Measurements from ENCODE around the gene CABP7.

The CABP7 gene

DNA sequence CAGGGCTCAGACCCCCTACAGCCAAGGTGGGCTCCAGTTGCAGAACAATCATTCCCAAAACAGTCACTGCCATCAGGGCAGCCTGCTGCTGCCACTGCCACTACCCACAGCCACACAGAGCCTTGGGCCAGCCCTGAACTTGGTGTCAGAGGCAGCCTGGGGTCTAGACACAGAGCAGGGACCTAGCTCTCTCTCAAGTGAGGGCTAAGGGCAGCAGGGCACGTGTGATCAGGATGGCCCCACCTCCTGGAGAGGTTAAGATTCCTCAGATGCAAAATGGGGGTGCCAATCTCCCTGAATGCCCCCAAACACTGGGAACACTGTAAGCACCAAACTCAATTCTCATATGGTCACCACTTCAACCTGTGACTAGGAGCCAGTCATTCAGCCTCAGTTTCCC lies 15.6 kb downstream of the CABP7 start:
- 100% methylated on average over 1 of the region's 1 CpG for WGBS
- H3K18ac ChIP-seq (ENCODE audit: low read depth in 1 of 2, low read length in 2 of 2) = no peak overlapping the region
- H3K4me1 ChIP-seq (ENCODE audit: control insufficient read depth, insufficient read depth, low read depth, low read length) = peaks cover 13% of the 10 kb centered on the region
- no peak overlapping the region for H2BK15ac ChIP-seq (ENCODE audit: low read depth, poor library complexity, severe bottlenecking)
- H2BK5ac ChIP-seq (ENCODE audit: low read depth, low read length, poor library complexity, severe bottlenecking) = no peak overlapping the region
- H3K79me1 ChIP-seq (replicated peaks; ENCODE audit: low read length, poor library complexity, severe bottlenecking) = no peaks in the 10 kb centered on the region
- no peak overlapping the region for H3K4me3 ChIP-seq (ENCODE audit: insufficient read depth in 1 of 2, low read depth in 1 of 2, low read length in 2 of 2)
- H3K27me3 ChIP-seq (ENCODE audit: control insufficient read depth in 1 of 2, insufficient read depth in 1 of 2, low read length in 2 of 2) = no peaks in the 10 kb centered on the region
- no peak overlapping the region for H4K8ac ChIP-seq (ENCODE audit: low read length)
- H3K9me3 ChIP-seq (ENCODE audit: control insufficient read depth, low read length) = no peaks in the 10 kb centered on the region
- H4K91ac ChIP-seq (ENCODE audit: low read length) = no peak overlapping the region
- no peak overlapping the region for H3K9ac ChIP-seq (ENCODE audit: low read length)
- H3K23ac ChIP-seq (ENCODE audit: low read length in 2 of 2) = no peak overlapping the region
- H3K27ac ChIP-seq (ENCODE audit: low read length, poor library complexity, severe bottlenecking) = no peak overlapping the region
- H3K4me2 ChIP-seq (ENCODE audit: low read length, poor library complexity, severe bottlenecking) = no peak overlapping the region
- no peak overlapping the region for H2BK12ac ChIP-seq (ENCODE audit: low read length in 2 of 2)
- H2AK5ac ChIP-seq (ENCODE audit: low read length, severe bottlenecking) = no peak overlapping the region
- no peak overlapping the region for H2AFZ ChIP-seq (ENCODE audit: low read depth, low read length)
- H3K14ac ChIP-seq (ENCODE audit: low read length in 2 of 2) = no peak overlapping the region
- H3K4ac ChIP-seq (ENCODE audit: low read depth in 1 of 2, low read length in 2 of 2) = no peak overlapping the region
- DNase-seq = no peak
- H3K36me3 ChIP-seq (ENCODE audit: control insufficient read depth in 1 of 2, insufficient read depth in 2 of 2, low read depth in 1 of 2, low read length in 2 of 2) = peaks cover 14 to 62% of the 10 kb centered on the region in 2 experiments
- H2BK120ac ChIP-seq (ENCODE audit: low read depth, low read length) = no peak overlapping the region

DNA sequence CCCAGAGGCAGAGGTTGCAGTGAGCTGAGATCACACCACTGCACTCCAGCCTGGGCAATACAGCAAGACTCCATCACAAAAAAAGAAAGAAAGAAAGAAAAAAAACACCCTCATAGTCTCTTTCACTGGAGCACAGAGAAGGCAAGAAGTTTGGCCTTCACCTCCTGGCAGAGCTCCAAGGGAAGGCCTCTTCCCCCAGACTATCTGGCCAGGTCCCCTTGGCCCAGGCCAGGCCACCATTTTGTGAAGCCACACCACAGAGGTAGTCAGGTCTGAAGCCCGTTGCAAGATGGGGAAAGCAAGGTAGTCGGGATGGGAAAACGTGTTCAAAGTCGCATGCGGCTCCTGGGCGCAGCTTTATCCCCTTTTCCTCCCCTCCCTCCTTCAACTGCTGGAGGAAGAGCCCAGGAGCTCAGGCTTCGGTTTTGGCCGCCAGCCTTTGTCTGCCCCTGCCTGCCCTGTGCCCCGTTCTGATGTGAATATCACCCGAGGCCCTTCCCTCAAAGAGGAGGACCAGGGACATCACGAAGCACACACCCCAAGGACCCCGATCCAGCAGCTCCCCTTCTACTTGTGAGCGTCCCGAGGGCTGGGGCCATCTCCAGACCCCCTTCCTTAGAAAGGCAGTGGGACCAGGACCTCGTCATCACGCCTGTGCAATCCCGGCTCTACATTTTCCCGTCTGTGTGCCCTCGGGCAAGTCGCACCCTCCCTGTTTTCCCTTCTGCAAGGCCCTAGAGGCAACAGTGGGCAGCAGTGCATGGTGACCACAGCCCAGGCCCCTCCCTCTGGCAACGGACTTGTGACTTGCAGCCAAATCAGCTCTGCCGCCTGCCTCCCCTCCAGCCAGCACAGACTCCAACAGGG lies 17.7 kb downstream of the CABP7 start:
- no peak overlapping the region for H3K4me3 ChIP-seq (ENCODE audit: insufficient read depth in 1 of 2, low read depth in 1 of 2, low read length in 2 of 2)
- no peak overlapping the region for H4K91ac ChIP-seq (ENCODE audit: low read length)
- H3K23ac ChIP-seq (ENCODE audit: low read length in 2 of 2) = no peak overlapping the region
- DNase-seq = no peak
- H3K9ac ChIP-seq (ENCODE audit: low read length) = no peak overlapping the region
- no peak overlapping the region for H3K18ac ChIP-seq (ENCODE audit: low read depth in 1 of 2, low read length in 2 of 2)
- H2BK15ac ChIP-seq (ENCODE audit: low read depth, poor library complexity, severe bottlenecking) = no peak overlapping the region
- H3K4ac ChIP-seq (ENCODE audit: low read depth in 1 of 2, low read length in 2 of 2) = no peak overlapping the region
- no peaks in the 10 kb centered on the region for H3K9me3 ChIP-seq (ENCODE audit: control insufficient read depth, low read length)
- peaks cover 27 to 65% of the 10 kb centered on the region in 2 experiments for H3K36me3 ChIP-seq (ENCODE audit: control insufficient read depth in 1 of 2, insufficient read depth in 2 of 2, low read depth in 1 of 2, low read length in 2 of 2)
- no peak overlapping the region for H3K14ac ChIP-seq (ENCODE audit: low read length in 2 of 2)
- no peak overlapping the region for H2AFZ ChIP-seq (ENCODE audit: low read depth, low read length)
- H3K79me1 ChIP-seq (replicated peaks; ENCODE audit: low read length, poor library complexity, severe bottlenecking) = no peaks in the 10 kb centered on the region
- H2BK120ac ChIP-seq (ENCODE audit: low read depth, low read length) = no peak overlapping the region
- H2BK5ac ChIP-seq (ENCODE audit: low read depth, low read length, poor library complexity, severe bottlenecking) = no peak overlapping the region
- no peaks in the 10 kb centered on the region for H3K27me3 ChIP-seq (ENCODE audit: control insufficient read depth in 1 of 2, insufficient read depth in 1 of 2, low read length in 2 of 2)
- H2AK5ac ChIP-seq (ENCODE audit: low read length, severe bottlenecking) = no peak overlapping the region
- no peak overlapping the region for H4K8ac ChIP-seq (ENCODE audit: low read length)
- H3K4me1 ChIP-seq (ENCODE audit: control insufficient read depth, insufficient read depth, low read depth, low read length) = peaks cover 13% of the 10 kb centered on the region
- no peak overlapping the region for H3K27ac ChIP-seq (ENCODE audit: low read length, poor library complexity, severe bottlenecking)
- 89% methylated on average over 22 of the region's 22 CpGs for WGBS
- no peak overlapping the region for H3K4me2 ChIP-seq (ENCODE audit: low read length, poor library complexity, severe bottlenecking)
- H2BK12ac ChIP-seq (ENCODE audit: low read length in 2 of 2) = no peak overlapping the region

DNA sequence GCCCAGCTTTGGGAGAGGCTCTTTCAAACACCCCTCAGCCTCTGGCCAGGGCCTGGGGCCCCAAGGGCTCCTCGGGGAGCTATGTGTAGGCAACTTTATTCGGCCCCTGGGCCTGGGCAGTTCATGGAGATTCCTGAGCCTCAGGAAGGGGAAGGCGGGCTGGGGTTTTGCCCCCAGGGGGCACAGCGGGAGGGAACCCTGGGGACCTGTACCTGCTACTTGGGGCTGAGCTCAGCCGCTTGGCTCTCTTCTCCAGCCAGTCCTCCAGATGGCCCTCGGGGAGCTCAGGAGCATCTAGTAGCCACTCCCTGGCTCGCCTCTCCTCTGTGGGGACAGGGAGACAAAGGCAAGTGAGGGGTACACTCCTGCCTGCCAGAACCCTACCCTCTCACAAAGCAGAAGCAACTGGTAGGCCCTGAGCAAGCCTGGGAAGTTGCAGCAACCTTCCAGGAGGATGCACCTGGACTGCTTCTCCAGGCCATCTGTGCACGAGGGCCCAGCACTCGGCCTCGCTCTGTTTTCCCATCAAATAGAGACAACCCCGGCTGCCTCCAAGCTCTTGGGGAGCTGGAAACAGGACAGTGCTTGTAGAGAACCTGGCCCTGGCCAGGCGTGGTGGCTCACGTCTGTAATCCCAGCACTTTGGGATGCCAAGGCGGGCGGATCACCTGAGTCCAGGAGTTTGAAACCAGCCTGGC lies 18.5 kb downstream of the CABP7 start:
- no peak overlapping the region for H2BK5ac ChIP-seq (ENCODE audit: low read depth, low read length, poor library complexity, severe bottlenecking)
- H3K27ac ChIP-seq (ENCODE audit: low read length, poor library complexity, severe bottlenecking) = no peak overlapping the region
- no peak overlapping the region for H3K4me2 ChIP-seq (ENCODE audit: low read length, poor library complexity, severe bottlenecking)
- H4K91ac ChIP-seq (ENCODE audit: low read length) = no peak overlapping the region
- H3K9ac ChIP-seq (ENCODE audit: low read length) = no peak overlapping the region
- no peak overlapping the region for H2BK12ac ChIP-seq (ENCODE audit: low read length in 2 of 2)
- no peaks in the 10 kb centered on the region for H3K79me1 ChIP-seq (replicated peaks; ENCODE audit: low read length, poor library complexity, severe bottlenecking)
- H2BK15ac ChIP-seq (ENCODE audit: low read depth, poor library complexity, severe bottlenecking) = no peak overlapping the region
- H3K4ac ChIP-seq (ENCODE audit: low read depth in 1 of 2, low read length in 2 of 2) = no peak overlapping the region
- no peak overlapping the region for H2AFZ ChIP-seq (ENCODE audit: low read depth, low read length)
- H3K14ac ChIP-seq (ENCODE audit: low read length in 2 of 2) = no peak overlapping the region
- no peaks in the 10 kb centered on the region for H3K27me3 ChIP-seq (ENCODE audit: control insufficient read depth in 1 of 2, insufficient read depth in 1 of 2, low read length in 2 of 2)
- H3K36me3 ChIP-seq (ENCODE audit: control insufficient read depth in 1 of 2, insufficient read depth in 2 of 2, low read depth in 1 of 2, low read length in 2 of 2) = peaks cover 28 to 63% of the 10 kb centered on the region in 2 experiments
- no peak overlapping the region for H3K23ac ChIP-seq (ENCODE audit: low read length in 2 of 2)
- H2BK120ac ChIP-seq (ENCODE audit: low read depth, low read length) = no peak overlapping the region
- peaks cover 10% of the 10 kb centered on the region for H3K4me1 ChIP-seq (ENCODE audit: control insufficient read depth, insufficient read depth, low read depth, low read length)
- 93% methylated on average over 13 of the region's 15 CpGs for WGBS
- H4K8ac ChIP-seq (ENCODE audit: low read length) = no peak overlapping the region
- H2AK5ac ChIP-seq (ENCODE audit: low read length, severe bottlenecking) = no peak overlapping the region
- H3K18ac ChIP-seq (ENCODE audit: low read depth in 1 of 2, low read length in 2 of 2) = no peak overlapping the region
- no peaks in the 10 kb centered on the region for H3K9me3 ChIP-seq (ENCODE audit: control insufficient read depth, low read length)
- H3K4me3 ChIP-seq (ENCODE audit: insufficient read depth in 1 of 2, low read depth in 1 of 2, low read length in 2 of 2) = no peak overlapping the region
- DNase-seq = no peak

DNA sequence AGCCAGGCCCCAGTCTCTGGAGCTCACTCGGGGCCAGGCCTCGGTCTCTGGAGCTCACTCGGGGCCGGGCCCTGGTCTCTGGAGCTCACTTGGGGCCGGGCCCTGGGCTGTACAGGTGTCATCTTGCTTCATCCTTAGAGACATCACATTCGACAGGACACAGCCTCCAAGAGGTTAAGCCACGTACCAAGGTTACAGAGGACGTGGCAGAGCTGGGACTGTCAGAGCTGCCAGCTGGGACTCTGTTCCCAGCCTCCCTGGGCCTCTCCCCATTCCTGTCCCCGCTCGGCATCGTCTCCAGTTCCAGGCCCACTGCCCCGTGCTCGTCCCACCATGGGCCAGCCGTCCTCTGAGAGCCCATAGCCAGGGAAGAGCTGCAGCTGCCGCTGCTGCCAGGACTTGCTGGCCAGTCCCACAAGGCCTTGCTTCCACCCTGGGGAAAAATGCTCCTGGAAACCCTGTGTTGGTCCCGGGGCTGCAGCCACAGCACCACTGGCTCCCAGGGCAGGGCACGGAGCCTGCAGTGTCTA lies 19.6 kb downstream of the CABP7 start:
- Histone ChIP-seq H2BK5ac (ENCODE audit: low read depth, low read length, poor library complexity, severe bottlenecking) (no peak overlapping the region), H3K9me3 (ENCODE audit: control insufficient read depth, low read length) (no peaks in the 10 kb centered on the region), H2BK12ac (ENCODE audit: low read length in 2 of 2) (no peak overlapping the region), H3K23ac (ENCODE audit: low read length in 2 of 2) (no peak overlapping the region), H2AFZ (ENCODE audit: low read depth, low read length) (no peak overlapping the region), H3K4me3 (ENCODE audit: insufficient read depth in 1 of 2, low read depth in 1 of 2, low read length in 2 of 2) (no peak overlapping the region), H4K8ac (ENCODE audit: low read length) (no peak overlapping the region), H3K4me1 (ENCODE audit: control insufficient read depth, insufficient read depth, low read depth, low read length) (peaks cover 2% of the 10 kb centered on the region), H3K4ac (ENCODE audit: low read depth in 1 of 2, low read length in 2 of 2) (no peak overlapping the region), H3K18ac (ENCODE audit: low read depth in 1 of 2, low read length in 2 of 2) (no peak overlapping the region), H3K79me1 (replicated peaks; ENCODE audit: low read length, poor library complexity, severe bottlenecking) (no peaks in the 10 kb centered on the region), H3K27me3 (ENCODE audit: control insufficient read depth in 1 of 2, insufficient read depth in 1 of 2, low read length in 2 of 2) (no peaks in the 10 kb centered on the region), H3K27ac (ENCODE audit: low read length, poor library complexity, severe bottlenecking) (no peak overlapping the region), H2AK5ac (ENCODE audit: low read length, severe bottlenecking) (no peak overlapping the region), H2BK120ac (ENCODE audit: low read depth, low read length) (no peak overlapping the region), H2BK15ac (ENCODE audit: low read depth, poor library complexity, severe bottlenecking) (no peak overlapping the region), H3K14ac (ENCODE audit: low read length in 2 of 2) (no peak overlapping the region), H3K36me3 (ENCODE audit: control insufficient read depth in 1 of 2, insufficient read depth in 2 of 2, low read depth in 1 of 2, low read length in 2 of 2) (peaks cover 28 to 59% of the 10 kb centered on the region in 2 experiments), H3K4me2 (ENCODE audit: low read length, poor library complexity, severe bottlenecking) (no peak overlapping the region), H3K9ac (ENCODE audit: low read length) (no peak overlapping the region), H4K91ac (ENCODE audit: low read length) (no peak overlapping the region)
- WGBS = 93% methylated on average over 17 of the region's 17 CpGs
- no peak for DNase-seq

Measured in mesenchymal stem cell (in vitro differentiated cells and primary cell).